Right atrium auricular region (tissue), 2 donors: ENCODE measurements around the gene ZNF555. TPM values are rescaled to one million over a fixed set of nuclear protein-coding genes. Genes with fewer than 3 reads are reported as not detected.

Source experiments
- DNase-seq: peaks from one replicate; pipeline ENCODE4 v3.0.0-alpha.2; 2019; ENCODE audit warnings: low spot score
- H3K27ac ChIP-seq, 2 donors: fragments of 200-600 bp; sonication (generic); 1 replicate in 1 of 2; 2 replicates in 1 of 2; pipeline ENCODE4 v1.5.1; 2016 to 2019
- H3K27me3 ChIP-seq, 2 donors: fragments of 200-600 bp; sonication (generic); one replicate each; pipeline versions ENCODE4 v1.5.1 to v1.6.0; 2017 to 2019
- H3K36me3 ChIP-seq: fragments of 200-600 bp; sonication (generic); one replicate; pipeline ENCODE4 v1.5.1; 2016
- H3K4me1 ChIP-seq, 2 donors: fragments of 200-600 bp; sonication (generic); one replicate each; pipeline versions ENCODE4 v1.5.1 to v1.6.0; 2017 to 2019
- H3K4me3 ChIP-seq, 2 donors: fragments of 200-600 bp; sonication (generic); 1 replicate in 1 of 2; 2 replicates in 1 of 2; pipeline ENCODE4 v1.5.1; 2017 to 2019; ENCODE audit warnings: mild to moderate bottlenecking in 1 of 2, moderate library complexity in 1 of 2
- H3K9me3 ChIP-seq, 2 donors: fragments of 200-600 bp; sonication (generic); one replicate each; pipeline ENCODE4 v1.5.1; 2019
- total RNA-seq, 2 donors: library from RNA; depleted of rRNA; stranded (reverse); fragments of >200 nt; gene quantifications; one replicate each; pipeline ENCODE4 v1.1.0, GENCODE V29; 2016
- TF ChIP-seq, protein P1 (sequence below), 2 donors: fragments of 200-600 bp; sonication (generic); IDR thresholded peaks; one replicate each; pipeline ENCODE4 v1.5.1; 2019; ENCODE audit warnings: antibody characterized with exemption in 2 of 2

The ZNF555 gene
- total RNA-seq, 2 donors from 2014 or later: 5.5 to 5.9 TPM

DNA sequence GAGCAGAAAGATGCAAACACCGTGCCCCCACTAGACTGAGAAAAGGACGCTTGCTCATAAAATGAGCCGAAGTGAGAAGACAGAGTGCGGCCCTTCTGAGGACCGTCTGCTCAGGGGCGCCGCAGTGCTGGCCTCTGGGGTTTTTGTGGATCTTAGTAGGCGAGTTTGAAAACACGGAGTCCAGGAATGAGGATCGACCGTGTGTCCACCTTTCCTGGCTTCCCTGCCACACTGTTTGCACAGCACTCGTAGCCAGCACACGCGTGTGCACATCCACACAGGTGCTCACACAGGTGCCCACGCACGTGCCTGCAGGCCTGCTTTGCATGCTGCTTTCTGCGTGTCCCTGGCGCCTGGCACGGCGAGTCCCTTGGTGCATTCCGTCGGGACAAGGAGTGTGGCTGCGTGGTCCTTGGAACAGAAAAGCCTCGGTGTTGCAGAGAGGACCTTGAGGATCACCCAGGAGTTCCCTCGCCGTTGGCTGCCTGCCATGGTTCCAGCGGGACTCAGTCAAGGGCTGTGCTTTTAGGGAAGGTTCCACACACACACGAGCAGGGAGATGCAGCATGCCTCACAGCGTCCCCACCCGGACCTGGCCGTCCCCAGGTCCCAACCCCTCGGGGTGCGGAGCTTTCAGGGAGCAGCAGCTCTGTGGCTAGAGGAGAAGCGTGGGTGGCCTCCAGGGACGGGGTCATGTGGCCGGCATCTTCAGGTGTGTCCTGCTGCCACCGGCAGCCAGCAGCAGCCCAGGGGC, 31.7 kb upstream of the ZNF555 start:
- Histone ChIP-seq H3K4me1 (no peaks in the 10 kb centered on the region), H3K27ac (no peak overlapping the region), H3K36me3 (peaks cover 60% of the 10 kb centered on the region), H3K27me3 (no peaks in the 10 kb centered on the region), H3K9me3 (no peaks in the 10 kb centered on the region), H3K4me3 (no peak overlapping the region)
- DNase-seq: no peak
- TF ChIP-seq, protein P1, sequence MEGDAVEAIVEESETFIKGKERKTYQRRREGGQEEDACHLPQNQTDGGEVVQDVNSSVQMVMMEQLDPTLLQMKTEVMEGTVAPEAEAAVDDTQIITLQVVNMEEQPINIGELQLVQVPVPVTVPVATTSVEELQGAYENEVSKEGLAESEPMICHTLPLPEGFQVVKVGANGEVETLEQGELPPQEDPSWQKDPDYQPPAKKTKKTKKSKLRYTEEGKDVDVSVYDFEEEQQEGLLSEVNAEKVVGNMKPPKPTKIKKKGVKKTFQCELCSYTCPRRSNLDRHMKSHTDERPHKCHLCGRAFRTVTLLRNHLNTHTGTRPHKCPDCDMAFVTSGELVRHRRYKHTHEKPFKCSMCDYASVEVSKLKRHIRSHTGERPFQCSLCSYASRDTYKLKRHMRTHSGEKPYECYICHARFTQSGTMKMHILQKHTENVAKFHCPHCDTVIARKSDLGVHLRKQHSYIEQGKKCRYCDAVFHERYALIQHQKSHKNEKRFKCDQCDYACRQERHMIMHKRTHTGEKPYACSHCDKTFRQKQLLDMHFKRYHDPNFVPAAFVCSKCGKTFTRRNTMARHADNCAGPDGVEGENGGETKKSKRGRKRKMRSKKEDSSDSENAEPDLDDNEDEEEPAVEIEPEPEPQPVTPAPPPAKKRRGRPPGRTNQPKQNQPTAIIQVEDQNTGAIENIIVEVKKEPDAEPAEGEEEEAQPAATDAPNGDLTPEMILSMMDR (IDR thresholded peaks at IDR 0.05): no peak

DNA sequence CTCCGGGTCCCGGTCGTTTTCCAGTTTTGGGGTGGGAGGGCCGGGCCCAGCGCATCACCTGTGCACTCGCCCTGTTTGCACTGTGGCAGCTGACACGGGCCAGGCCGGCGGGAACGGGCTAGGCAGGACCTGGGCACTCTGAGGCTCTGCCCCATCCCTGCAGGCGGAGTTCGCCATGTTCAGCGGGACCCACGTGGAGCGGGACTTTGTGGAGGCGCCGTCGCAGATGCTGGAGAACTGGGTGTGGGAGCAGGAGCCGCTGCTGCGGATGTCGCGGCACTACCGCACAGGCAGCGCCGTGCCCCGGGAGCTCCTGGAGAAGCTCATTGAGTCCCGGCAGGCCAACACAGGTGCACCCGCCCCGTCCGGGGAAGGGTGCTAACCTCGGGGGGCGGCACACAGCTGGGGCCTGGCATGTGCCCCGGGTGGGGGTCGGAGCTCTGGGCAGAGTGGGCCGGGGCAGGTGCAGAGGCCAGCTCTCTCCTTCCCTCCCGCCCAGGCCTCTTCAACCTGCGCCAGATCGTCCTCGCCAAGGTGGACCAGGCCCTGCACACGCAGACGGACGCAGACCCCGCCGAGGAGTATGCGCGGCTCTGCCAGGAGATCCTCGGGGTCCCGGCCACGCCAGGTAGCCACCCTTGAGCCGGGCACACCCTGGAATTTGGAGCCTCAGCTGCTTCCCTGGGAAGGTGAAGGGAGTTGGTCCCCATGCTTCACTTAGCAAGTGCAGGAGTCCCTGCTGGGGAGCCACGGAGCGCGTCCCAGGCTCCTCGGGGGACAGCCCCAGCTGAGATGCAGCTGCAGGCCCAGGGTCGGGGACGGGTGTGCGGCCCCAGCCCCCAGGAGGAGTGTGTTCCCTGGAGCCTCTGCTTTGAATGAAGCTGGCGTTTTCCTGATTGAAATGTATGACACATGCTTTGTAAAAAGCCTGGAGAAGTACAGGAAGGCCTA, 30.9 kb upstream of the ZNF555 start:
- H3K27ac ChIP-seq: no peak overlapping the region
- TF ChIP-seq, protein P1 (IDR thresholded peaks at IDR 0.05): no peak
- no peaks in the 10 kb centered on the region for H3K4me1 ChIP-seq
- H3K9me3 ChIP-seq: no peaks in the 10 kb centered on the region
- H3K4me3 ChIP-seq: no peak overlapping the region
- H3K27me3 ChIP-seq: no peaks in the 10 kb centered on the region
- no peak for DNase-seq
- H3K36me3 ChIP-seq: peaks cover 54% of the 10 kb centered on the region

DNA sequence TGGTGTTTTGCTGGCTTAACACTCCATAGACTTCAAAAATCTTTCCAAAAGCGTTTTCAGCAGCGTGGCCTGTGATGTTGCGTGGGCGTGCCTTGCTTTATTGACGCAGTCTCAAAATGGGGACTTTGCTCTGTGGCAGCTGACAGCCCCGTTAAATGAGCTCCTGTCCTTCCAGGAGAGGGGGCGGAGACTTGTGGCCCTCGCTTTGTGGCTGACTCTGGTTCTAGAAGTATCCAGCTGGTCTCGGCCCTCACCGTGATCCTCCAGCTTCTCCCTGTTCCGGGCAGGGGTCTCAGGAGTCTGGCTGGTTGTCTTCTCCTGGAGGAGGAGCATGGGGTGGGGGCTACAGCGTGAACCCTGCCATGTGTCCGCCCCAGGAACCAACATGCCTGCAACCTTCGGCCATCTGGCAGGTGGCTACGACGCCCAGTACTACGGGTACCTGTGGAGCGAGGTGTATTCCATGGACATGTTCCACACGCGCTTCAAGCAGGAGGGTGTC, 30.0 kb upstream of the ZNF555 start:
- Histone ChIP-seq H3K9me3 (no peaks in the 10 kb centered on the region), H3K4me3 (no peak overlapping the region), H3K27me3 (no peaks in the 10 kb centered on the region), H3K27ac (no peak overlapping the region), H3K36me3 (peaks cover 53% of the 10 kb centered on the region), H3K4me1 (no peaks in the 10 kb centered on the region)
- DNase-seq: no peak
- TF ChIP-seq, protein P1 (IDR thresholded peaks at IDR 0.05): no peak

DNA sequence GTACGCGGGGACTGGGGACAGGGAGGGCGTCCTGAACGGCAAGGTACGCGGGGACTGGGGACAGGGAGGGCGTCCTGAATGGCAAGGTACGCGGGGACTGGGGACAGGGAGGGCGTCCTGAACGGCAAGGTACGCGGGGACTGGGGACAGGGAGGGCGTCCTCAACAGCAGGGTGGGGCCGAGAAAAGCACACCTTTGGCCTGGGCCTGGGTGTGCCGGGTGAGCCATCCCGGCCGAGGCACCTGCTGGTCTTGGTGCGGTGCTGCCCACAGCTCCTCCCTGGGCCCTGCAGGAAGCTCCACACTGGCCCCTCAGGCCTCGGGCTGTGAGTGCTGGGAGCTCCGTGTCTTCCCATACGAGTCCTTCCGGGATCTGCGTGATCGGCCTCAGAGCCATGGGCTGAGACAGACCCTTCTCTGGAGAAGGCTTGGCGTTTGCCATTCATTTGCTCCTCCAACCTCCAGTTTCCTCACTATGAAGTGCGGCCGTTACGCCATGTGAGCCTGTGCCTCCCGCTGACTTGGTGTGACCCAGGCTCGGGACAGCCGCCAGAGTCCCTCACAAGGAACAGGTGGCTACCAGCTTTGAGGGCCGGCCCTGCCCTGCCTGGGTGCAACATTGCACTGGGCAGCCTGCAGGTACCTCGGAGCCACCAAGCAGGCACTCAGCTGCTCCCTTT, 29.4 kb upstream of the ZNF555 start:
- TF ChIP-seq, protein P1 (IDR thresholded peaks at IDR 0.05): no peak
- H3K4me1 ChIP-seq: no peaks in the 10 kb centered on the region
- H3K27me3 ChIP-seq: no peaks in the 10 kb centered on the region
- H3K9me3 ChIP-seq: no peaks in the 10 kb centered on the region
- no peak overlapping the region for H3K27ac ChIP-seq
- DNase-seq: no peak
- no peak overlapping the region for H3K4me3 ChIP-seq
- H3K36me3 ChIP-seq: peaks cover 50% of the 10 kb centered on the region

DNA sequence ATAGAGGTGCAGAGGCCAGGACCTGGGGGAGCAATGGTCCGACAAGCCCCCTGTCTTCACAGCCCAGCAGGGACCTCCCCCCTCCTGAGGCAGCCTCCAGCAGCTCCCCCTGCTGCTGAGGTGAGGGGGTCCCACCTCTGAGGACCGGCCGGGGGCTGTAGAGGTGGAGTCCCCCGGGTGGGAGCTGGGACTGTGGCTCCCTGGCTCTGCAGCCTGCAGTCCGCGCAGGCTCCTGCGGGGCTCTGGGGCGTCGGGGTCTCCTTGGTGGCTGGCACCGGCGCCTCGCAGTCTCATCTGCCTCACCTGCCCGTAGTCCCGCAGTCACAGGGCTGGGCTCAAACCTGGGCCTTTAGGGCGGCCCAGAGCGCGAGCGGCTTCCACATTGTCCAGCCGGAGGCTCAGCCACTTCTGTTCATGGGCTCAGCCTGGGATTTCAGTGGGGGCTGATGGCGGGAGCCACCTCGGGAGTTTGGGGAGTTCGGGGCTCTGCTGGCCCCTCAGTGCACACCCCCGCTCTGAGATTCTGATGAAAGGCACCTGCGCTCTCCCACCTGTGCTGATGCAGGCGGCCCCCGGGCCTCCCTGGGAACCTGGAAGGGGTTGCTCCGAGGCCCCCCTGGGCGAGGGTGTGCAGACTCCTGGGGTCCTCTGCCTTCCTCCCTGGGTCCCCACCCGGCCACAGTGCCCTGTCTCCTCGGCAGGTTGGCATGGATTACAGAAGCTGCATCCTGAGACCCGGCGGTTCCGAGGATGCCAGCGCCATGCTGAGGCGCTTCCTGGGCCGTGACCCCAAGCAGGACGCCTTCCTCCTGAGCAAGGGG, 28.7 kb upstream of the ZNF555 start:
- TF ChIP-seq, protein P1 (IDR thresholded peaks at IDR 0.05): no peak
- Histone ChIP-seq H3K36me3 (peaks cover 43% of the 10 kb centered on the region), H3K4me1 (no peaks in the 10 kb centered on the region), H3K4me3 (no peak overlapping the region), H3K9me3 (no peaks in the 10 kb centered on the region), H3K27me3 (no peaks in the 10 kb centered on the region), H3K27ac (no peak overlapping the region)
- DNase-seq: no peak
